K562 (cell line): ENCODE measurements around the gene RNFT2. TPM values are rescaled to one million over a fixed set of nuclear protein-coding genes. Genes with fewer than 3 reads are reported as not detected.

Source experiments
- ATAC-seq: fragments of 200-7000 bp; cut with Tn5 transposase; 3 replicates; pipeline ENCODE4 v1.9.1; 2020; ENCODE audit warnings: moderate library complexity
- BruUV-seq: library from RNA; stranded (reverse); fragments of 400-500 nt; replicated peaks from 2 replicates; lab custom pipeline; 2021; lab: Mats Ljungman, UMichigan
- CTCF ChIA-PET: fragments of 300-600 bp; formaldehyde crosslinking; extraction: SDS; loops from one replicate; lab custom pipeline; 2021; ENCODE audit warnings: low intra/inter-chr PET ratio; lab: Yijun Ruan, JAX
- POLR2A ChIA-PET: fragments of 300-600, 350-650 bp; sonication (Branson Sonifier 250); formaldehyde crosslinking; extraction: SDS; loops from one replicate; lab custom pipeline; 2021; ENCODE audit warnings: antibody characterized with exemption, inconsistent platforms; lab: Yijun Ruan, JAX
- DNase-seq, 4 experiments: peaks; one replicate each; pipeline versions ENCODE4 v3.0.0 to v3.0.0-alpha.2; 2011 to 2018; ENCODE audit warnings: low spot score in 3 of 4, mixed read lengths in 3 of 4; ENCODE audit errors: extremely low read depth in 1 of 4
- FAIRE-seq: peaks from 2 replicates; lab custom pipeline; 2011; peaks lifted over from hg19 to GRCh38; lab: Jason Lieb, UNC
- H2AFZ ChIP-seq: 2 replicates; pipeline ENCODE4 v1.6.0; 2011; ENCODE audit warnings: low read depth, low read length, control low read depth, inconsistent platforms
- H3K27ac ChIP-seq: fragments of 200-600 bp; 3 replicates; pipeline ENCODE4 v1.8.0; 2011; ENCODE audit warnings: low read depth, mild to moderate bottlenecking, control low read depth, inconsistent platforms, low read length, moderate library complexity, mixed read lengths; ENCODE audit errors: extremely low read depth
- H3K27me3 ChIP-seq, 2 experiments: fragments of 300-600 bp in 1 of 2; 2 replicates in 1 of 2; 3 replicates in 1 of 2; pipeline versions ENCODE4 v1.6.0 to v1.8.0; 2011; ENCODE audit warnings: inconsistent platforms in 2 of 2, low read length in 2 of 2, mild to moderate bottlenecking in 1 of 2, mixed read lengths in 1 of 2, moderate library complexity in 1 of 2; ENCODE audit not compliant: control insufficient read depth in 2 of 2, insufficient read depth in 2 of 2
- H3K36me3 ChIP-seq: fragments of 300-600 bp; 3 replicates; pipeline ENCODE4 v1.8.0; 2011; ENCODE audit warnings: mild to moderate bottlenecking, low read length, inconsistent platforms; ENCODE audit not compliant: control insufficient read depth, insufficient read depth
- H3K4me1 ChIP-seq, 2 experiments: fragments of 200-600 bp in 1 of 2; replicated peaks in 1 of 2; 2 replicates in 1 of 2; 3 replicates in 1 of 2; pipeline versions ENCODE4 v1.5.1 to v1.8.0; 2011; ENCODE audit warnings: inconsistent platforms in 2 of 2, low read length in 2 of 2, mild to moderate bottlenecking in 1 of 2, mixed read lengths in 1 of 2, moderate library complexity in 1 of 2; ENCODE audit not compliant: control insufficient read depth in 2 of 2, insufficient read depth in 2 of 2
- H3K4me2 ChIP-seq: 2 replicates; pipeline ENCODE4 v1.6.1; 2011; ENCODE audit warnings: low read length, control low read depth, inconsistent platforms, mixed read lengths; ENCODE audit not compliant: insufficient read depth
- H3K4me3 ChIP-seq: fragments of 200-600 bp; sonication (generic), shearing (Covaris generic); 2 replicates; pipeline ENCODE4 v1.5.1; 2016; ENCODE audit warnings: control low read depth, inconsistent platforms
- H3K79me2 ChIP-seq: fragments of 200-600 bp; 3 replicates; pipeline ENCODE4 v1.8.0; 2011; ENCODE audit warnings: low read length, inconsistent platforms; ENCODE audit not compliant: control insufficient read depth, insufficient read depth
- H3K9ac ChIP-seq, 2 experiments: 2 replicates each; pipeline versions ENCODE4 v1.6.0 to v1.6.1; 2011; ENCODE audit warnings: low read depth in 2 of 2, low read length in 2 of 2, control low read depth in 1 of 2, inconsistent platforms in 1 of 2, mild to moderate bottlenecking in 1 of 2, mixed read lengths in 1 of 2; ENCODE audit not compliant: insufficient read depth in 1 of 2
- H3K9me1 ChIP-seq: one replicate; pipeline ENCODE4 v1.6.0; 2011; ENCODE audit warnings: inconsistent platforms, mild to moderate bottlenecking, low read length, moderate library complexity; ENCODE audit not compliant: control insufficient read depth, insufficient read depth
- H3K9me3 ChIP-seq: replicated peaks from 2 replicates; pipeline ENCODE4 v1.5.1; 2011; ENCODE audit warnings: low read depth, low read length, inconsistent platforms; ENCODE audit not compliant: control insufficient read depth, insufficient read depth
- H4K20me1 ChIP-seq: replicated peaks from 2 replicates; pipeline ENCODE4 v1.6.1; 2011; ENCODE audit warnings: low read length, inconsistent platforms, mixed read lengths; ENCODE audit not compliant: control insufficient read depth, insufficient read depth
- BACH1 ChIP-seq: fragments of 200-800 bp; sonication (Bioruptor generic); IDR thresholded peaks from 2 replicates; pipeline ENCODE4 v1.6.1; 2016; ENCODE audit warnings: missing genetic modification characterization, missing compliant biosample characterization
- C11orf30 ChIP-seq: fragments of 450-650 bp; IDR thresholded peaks from 2 replicates; pipeline ENCODE4 v1.6.1; 2016; ENCODE audit warnings: low read depth, mild to moderate bottlenecking
- EP400 ChIP-seq: fragments of 450-650 bp; IDR thresholded peaks from 2 replicates; pipeline ENCODE4 v1.6.1; 2017; ENCODE audit warnings: antibody characterized with exemption, mild to moderate bottlenecking, moderate library complexity
- JUN ChIP-seq, 2 experiments: sonication (generic) in 1 of 2; formaldehyde crosslinking in 1 of 2; IDR thresholded peaks; 2 replicates each; pipeline versions ENCODE4 v1.6.1 to v1.8.0; 2012 to 2022; ENCODE audit warnings: borderline replicate concordance in 2 of 2, mild to moderate bottlenecking in 2 of 2, improper control_type of control experiment in 1 of 2, low read depth in 1 of 2, low read length in 1 of 2, missing genetic modification reagents in 1 of 2
- MTF1 ChIP-seq: fragments of 250-450 bp; sonication (Bioruptor Pico); IDR thresholded peaks from 2 replicates; pipeline ENCODE4 v1.9.0; 2021; ENCODE audit warnings: moderate library complexity, mild to moderate bottlenecking, inconsistent platforms, borderline replicate concordance
- NCOA6 ChIP-seq: fragments of 450-650 bp; IDR thresholded peaks from 2 replicates; pipeline ENCODE4 v1.6.1; 2017; ENCODE audit warnings: mild to moderate bottlenecking
- PRPF4 ChIP-seq: fragments of 200-400 bp; formaldehyde crosslinking; IDR thresholded peaks from one replicate; pipeline ENCODE4 v1.6.1; 2017; ENCODE audit warnings: low read length, low read depth, mild to moderate bottlenecking; ENCODE audit not compliant: insufficient read depth, poor library complexity, severe bottlenecking
- SRSF3 ChIP-seq: fragments of 200-400 bp; formaldehyde crosslinking; IDR thresholded peaks from 2 replicates; pipeline ENCODE4 v1.6.1; 2016; ENCODE audit warnings: mild to moderate bottlenecking, low read length, moderate library complexity; ENCODE audit not compliant: insufficient read depth
- XRCC5 ChIP-seq: fragments of 200-400 bp; formaldehyde crosslinking; IDR thresholded peaks from 2 replicates; pipeline ENCODE4 v1.6.1; 2017; ENCODE audit warnings: low read depth, mild to moderate bottlenecking, low read length
- ZBED1 ChIP-seq: IDR thresholded peaks from 2 replicates; pipeline ENCODE4 v1.6.1; 2014
- ZKSCAN1 ChIP-seq: fragments of 150-350 bp; IDR thresholded peaks from 2 replicates; pipeline ENCODE4 v1.6.1; 2016; ENCODE audit warnings: low read depth, low read length
- ZNF830 ChIP-seq: fragments of 250-450 bp; sonication (Bioruptor Pico); IDR thresholded peaks from 2 replicates; pipeline ENCODE4 v1.5.0; 2021; ENCODE audit warnings: mild to moderate bottlenecking
- WGBS: fragments of 100-300 bp; shearing (Covaris generic); methylation state at CpG from one replicate; pipeline ENCODE4 v1.1.6; 2016; ENCODE audit warnings: low coverage, mixed read lengths; ENCODE audit not compliant: insufficient coverage; ENCODE audit errors: missing lambda C conversion rate; 5-methylcytosine and 5-hydroxymethylcytosine counted together
- in situ Hi-C: fragments of 300-500 bp; cut with MboI; formaldehyde crosslinking; loops from 4 replicates; pipeline ENCODE4 v1.15.0; 2018; ENCODE audit warnings: inconsistent platforms, mixed read lengths
- intact Hi-C: fragments of 100-400 bp; cut with micrococcal nuclease; formaldehyde crosslinking; loops from 2 replicates; pipeline ENCODE4 v1.14.2; 2022
- polyA plus RNA-seq, 8 experiments: library from polyadenylated mRNA; depleted of rRNA in 4 of 8; stranded (reverse) in 5 of 8; unstranded in 3 of 8; fragments of >200 nt; fragmentation: Nextera tagmentation in 2 of 8; fragmentation: Illumina TruSeq in 1 of 8; extraction: Ambion mirVana in 2 of 8; extraction: Trizol in 1 of 8; gene quantifications; 2 replicates each; pipeline versions ENCODE4 v1.2.1 to v1.2.3, GENCODE V29; 2011 to 2014; ENCODE audit warnings: inconsistent platforms in 1 of 8, missing spikeins in 1 of 8
- total RNA-seq, 7 experiments: library from RNA; depleted of rRNA in 6 of 7; stranded (reverse); fragments of >200 nt in 6 of 7; fragmentation: Illumina TruSeq in 2 of 7; extraction: Trizol in 2 of 7; gene quantifications; 2 replicates each; pipeline versions ENCODE4 v1.2.1 to v1.2.3, GENCODE V29; 2011 to 2021; ENCODE audit warnings: low replicate concordance in 1 of 7
- TF ChIP-seq, protein P1 (sequence below): fragments of 450-650 bp; IDR thresholded peaks from 2 replicates; pipeline ENCODE4 v1.6.1; 2016; ENCODE audit warnings: antibody characterized with exemption
- TF ChIP-seq, protein P2 (sequence below): fragments of 450-650 bp; IDR thresholded peaks from 2 replicates; pipeline ENCODE4 v1.6.1; 2018; ENCODE audit not compliant: partially characterized antibody
- TF ChIP-seq, protein P3 (sequence below), 2 experiments: IDR thresholded peaks; 2 replicates each; pipeline ENCODE4 v1.6.1; 2011; ENCODE audit warnings: borderline replicate concordance in 1 of 2, control low read depth in 1 of 2, low read depth in 1 of 2, low read length in 1 of 2, mild to moderate bottlenecking in 1 of 2, mixed read lengths in 1 of 2, moderate library complexity in 1 of 2; ENCODE audit not compliant: insufficient read depth in 1 of 2, insufficient read length in 1 of 2, poor library complexity in 1 of 2, severe bottlenecking in 1 of 2; ENCODE audit errors: extremely low read depth in 1 of 2

RNFT2 gene
- total and polyA plus RNA-seq, 9 of the 15 experiments (the other 6 are each of a cell fraction or from before 2014, with no cell fraction given): 3.6 to 26.3 (median 9.5) TPM

DNA sequence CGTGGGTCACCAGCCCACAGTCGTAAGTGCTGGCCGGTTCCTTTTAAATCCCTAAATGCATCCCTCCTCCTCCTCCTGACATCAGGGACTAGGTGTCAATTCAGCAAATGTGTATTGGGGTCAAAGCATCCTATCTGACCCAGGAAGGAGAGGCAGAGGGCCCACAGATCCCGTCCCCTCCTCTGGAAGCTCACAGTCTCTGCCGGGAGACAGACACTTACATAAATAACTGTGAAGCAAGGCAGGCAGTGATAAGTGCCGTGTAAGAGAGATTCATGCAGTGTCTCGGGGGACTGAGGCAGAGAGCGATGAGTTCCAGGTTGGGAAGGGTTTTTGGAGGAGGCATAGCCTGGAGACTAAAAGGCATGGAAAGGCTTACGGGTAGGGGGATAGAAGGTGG, 99.0 kb downstream of the RNFT2 start (continued):
- TF ChIP-seq XRCC5 (no peak), ZBED1 (no peak), JUN (IDR thresholded peaks at IDR 0.05; ENCODE audit: borderline replicate concordance, low read depth, low read length) (no peak), JUN (CRISPR knock-in tag; IDR thresholded peaks at IDR 0.05; ENCODE audit: borderline replicate concordance) (no peak), MTF1 (CRISPR knock-in tag) (no peak), EP400 (no peak), NCOA6 (no peak), ZKSCAN1 (no peak)
- TF ChIP-seq, all 486 proteins: peak for 0

DNA sequence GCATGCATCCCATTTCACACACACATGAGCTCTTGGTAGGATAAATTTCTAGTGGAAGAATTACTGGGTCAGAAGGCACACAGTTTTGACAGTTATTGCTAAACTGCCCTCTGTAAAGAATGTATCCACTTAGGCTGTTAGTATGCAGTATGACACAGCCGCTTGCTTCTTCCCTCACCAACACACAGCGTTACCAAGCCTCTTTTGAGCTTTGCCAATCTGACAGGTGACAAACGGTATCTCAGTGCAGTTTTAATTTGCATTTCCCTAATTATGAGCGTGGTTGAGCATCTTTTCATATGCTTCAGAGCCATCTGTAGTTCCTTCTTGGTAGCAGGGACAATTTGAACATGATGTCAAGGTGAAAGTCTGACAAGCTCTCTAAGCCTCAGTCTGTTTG, 100.2 kb downstream of the RNFT2 start:
- ATAC-seq: no peak
- H3K9me1 ChIP-seq: no peaks in the 10 kb centered on the region
- in situ Hi-C loops (no loop called here), intact Hi-C loops (no loop called here)
- H3K4me1 ChIP-seq: no peaks in the 10 kb centered on the region
- 30% methylated on average over 4 of the region's 4 CpGs for WGBS
- H2AFZ ChIP-seq: no peak overlapping the region
- H3K4me2 ChIP-seq: no peak overlapping the region
- no TSS peak for BruUV-seq
- H3K36me3 ChIP-seq: peaks cover 6% of the 10 kb centered on the region; the same call in 1 of the 3 replicates
- no peaks in the 10 kb centered on the region for H4K20me1 ChIP-seq
- H3K79me2 ChIP-seq: no peaks in the 10 kb centered on the region
- CTCF ChIA-PET: no interaction called here
- POLR2A ChIA-PET: no interaction called here
- H3K4me3 ChIP-seq: no peak overlapping the region
- no peaks in the 10 kb centered on the region for H3K9me3 ChIP-seq
- H3K27ac ChIP-seq: no peak overlapping the region
- H3K27me3 ChIP-seq: no peaks in the 10 kb centered on the region
- no peak overlapping the region for H3K9ac ChIP-seq
- DNase-seq: no peak
- no peak for FAIRE-seq
- no peak for TF ChIP-seq SRSF3
- TF ChIP-seq, protein P1, sequence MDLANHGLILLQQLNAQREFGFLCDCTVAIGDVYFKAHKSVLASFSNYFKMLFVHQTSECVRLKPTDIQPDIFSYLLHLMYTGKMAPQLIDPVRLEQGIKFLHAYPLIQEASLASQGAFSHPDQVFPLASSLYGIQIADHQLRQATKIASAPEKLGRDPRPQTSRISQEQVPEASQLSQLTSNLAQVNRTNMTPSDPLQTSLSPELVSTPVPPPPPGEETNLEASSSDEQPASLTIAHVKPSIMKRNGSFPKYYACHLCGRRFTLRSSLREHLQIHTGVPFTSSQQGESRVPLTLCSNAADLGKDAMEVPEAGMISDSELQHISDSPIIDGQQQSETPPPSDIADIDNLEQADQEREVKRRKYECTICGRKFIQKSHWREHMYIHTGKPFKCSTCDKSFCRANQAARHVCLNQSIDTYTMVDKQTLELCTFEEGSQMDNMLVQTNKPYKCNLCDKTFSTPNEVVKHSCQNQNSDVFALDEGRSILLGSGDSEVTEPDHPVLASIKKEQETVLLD: no peak
- no peak for TF ChIP-seq ZNF830 (CRISPR knock-in tag)
- no peak for TF ChIP-seq BACH1 (tag)
- TF ChIP-seq, protein P2, sequence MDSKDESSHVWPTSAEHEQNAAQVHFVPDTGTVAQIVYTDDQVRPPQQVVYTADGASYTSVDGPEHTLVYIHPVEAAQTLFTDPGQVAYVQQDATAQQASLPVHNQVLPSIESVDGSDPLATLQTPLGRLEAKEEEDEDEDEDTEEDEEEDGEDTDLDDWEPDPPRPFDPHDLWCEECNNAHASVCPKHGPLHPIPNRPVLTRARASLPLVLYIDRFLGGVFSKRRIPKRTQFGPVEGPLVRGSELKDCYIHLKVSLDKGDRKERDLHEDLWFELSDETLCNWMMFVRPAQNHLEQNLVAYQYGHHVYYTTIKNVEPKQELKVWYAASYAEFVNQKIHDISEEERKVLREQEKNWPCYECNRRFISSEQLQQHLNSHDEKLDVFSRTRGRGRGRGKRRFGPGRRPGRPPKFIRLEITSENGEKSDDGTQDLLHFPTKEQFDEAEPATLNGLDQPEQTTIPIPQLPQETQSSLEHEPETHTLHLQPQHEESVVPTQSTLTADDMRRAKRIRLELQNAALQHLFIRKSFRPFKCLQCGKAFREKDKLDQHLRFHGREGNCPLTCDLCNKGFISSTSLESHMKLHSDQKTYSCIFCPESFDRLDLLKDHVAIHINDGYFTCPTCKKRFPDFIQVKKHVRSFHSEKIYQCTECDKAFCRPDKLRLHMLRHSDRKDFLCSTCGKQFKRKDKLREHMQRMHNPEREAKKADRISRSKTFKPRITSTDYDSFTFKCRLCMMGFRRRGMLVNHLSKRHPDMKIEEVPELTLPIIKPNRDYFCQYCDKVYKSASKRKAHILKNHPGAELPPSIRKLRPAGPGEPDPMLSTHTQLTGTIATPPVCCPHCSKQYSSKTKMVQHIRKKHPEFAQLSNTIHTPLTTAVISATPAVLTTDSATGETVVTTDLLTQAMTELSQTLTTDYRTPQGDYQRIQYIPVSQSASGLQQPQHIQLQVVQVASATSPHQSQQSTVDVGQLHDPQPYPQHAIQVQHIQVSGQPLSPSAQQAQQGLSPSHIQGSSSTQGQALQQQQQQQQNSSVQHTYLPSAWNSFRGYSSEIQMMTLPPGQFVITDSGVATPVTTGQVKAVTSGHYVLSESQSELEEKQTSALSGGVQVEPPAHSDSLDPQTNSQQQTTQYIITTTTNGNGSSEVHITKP: no peak
- TF ChIP-seq PRPF4: no peak
- TF ChIP-seq C11orf30: no peak
- TF ChIP-seq, protein P3, sequence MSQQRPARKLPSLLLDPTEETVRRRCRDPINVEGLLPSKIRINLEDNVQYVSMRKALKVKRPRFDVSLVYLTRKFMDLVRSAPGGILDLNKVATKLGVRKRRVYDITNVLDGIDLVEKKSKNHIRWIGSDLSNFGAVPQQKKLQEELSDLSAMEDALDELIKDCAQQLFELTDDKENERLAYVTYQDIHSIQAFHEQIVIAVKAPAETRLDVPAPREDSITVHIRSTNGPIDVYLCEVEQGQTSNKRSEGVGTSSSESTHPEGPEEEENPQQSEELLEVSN (IDR thresholded peaks at IDR 0.05; ENCODE audit: borderline replicate concordance in 1 of 2, extremely low read depth in 1 of 2, insufficient read depth in 1 of 2, insufficient read length in 1 of 2, low read depth in 1 of 2, low read length in 1 of 2, poor library complexity in 1 of 2, severe bottlenecking in 1 of 2): no peak
